HepG2 (cell line): Measurements from ENCODE around the gene MLLT10. TPM values are rescaled to one million over a fixed set of nuclear protein-coding genes. Genes with fewer than 3 reads are reported as not detected.

Experiments used
- CENPX ChIP-seq: sonication (generic); formaldehyde crosslinking; IDR thresholded peaks from 2 replicates; pipeline ENCODE4 v1.9.0; 2021; ENCODE audit warnings: mild to moderate bottlenecking, missing genetic modification reagents, moderate library complexity
- HIVEP1 ChIP-seq: sonication (generic); formaldehyde crosslinking; IDR thresholded peaks from 2 replicates; pipeline ENCODE4 v1.4.0; 2020; ENCODE audit warnings: mild to moderate bottlenecking, missing genetic modification reagents
- KDM3A ChIP-seq: IDR thresholded peaks from 2 replicates; pipeline ENCODE4 v1.6.1; 2018; ENCODE audit warnings: low read depth, missing compliant biosample characterization
- POLR2AphosphoS5 ChIP-seq: IDR thresholded peaks from 2 replicates; pipeline ENCODE4 v1.6.1; 2012; ENCODE audit warnings: low read depth, low read length
- PPARG ChIP-seq: conservative IDR thresholded peaks from 2 replicates; pipeline ENCODE4 v1.6.1; 2016; ENCODE audit warnings: missing biosample characterization, missing genetic modification reagents
- SIN3A ChIP-seq: IDR thresholded peaks from 2 replicates; pipeline ENCODE4 v1.6.1; 2011; ENCODE audit warnings: low read depth, mild to moderate bottlenecking, control low read depth, low read length, borderline replicate concordance
- SNRNP70 ChIP-seq: fragments of 200-400 bp; formaldehyde crosslinking; IDR thresholded peaks from 2 replicates; pipeline ENCODE4 v1.6.1; 2017; ENCODE audit warnings: mild to moderate bottlenecking, low read depth, low read length, moderate library complexity
- XRCC5 ChIP-seq: fragments of 200-400 bp; formaldehyde crosslinking; optimal IDR thresholded peaks from 2 replicates; pipeline ENCODE3; 2017; ENCODE audit warnings: mild to moderate bottlenecking, low read length
- ZNF180 ChIP-seq: sonication (generic); formaldehyde crosslinking; IDR thresholded peaks from 2 replicates; pipeline ENCODE4 v1.4.0; 2020; ENCODE audit warnings: low read depth, missing genetic modification reagents, borderline replicate concordance
- ZNF678 ChIP-seq: sonication (generic); formaldehyde crosslinking; IDR thresholded peaks from 2 replicates; pipeline ENCODE4 v1.4.0; 2020; ENCODE audit warnings: mild to moderate bottlenecking, missing genetic modification reagents
- polyA plus RNA-seq, 8 experiments: library from polyadenylated mRNA; depleted of rRNA in 3 of 8; stranded (reverse) in 7 of 8; unstranded in 1 of 8; fragments of >200 nt; fragmentation: Illumina TruSeq in 4 of 8; extraction: Trizol in 4 of 8; gene quantifications; 2 replicates each; pipeline versions ENCODE4 v1.2.1 to v1.2.3, GENCODE V29; 2011 to 2016; ENCODE audit warnings: low read depth in 4 of 8, missing spikeins in 1 of 8, mixed read lengths in 1 of 8; ENCODE audit not compliant: insufficient read depth in 1 of 8
- total RNA-seq, 5 experiments: library from RNA; depleted of rRNA; stranded (reverse); fragments of >200 nt; fragmentation: Illumina TruSeq; extraction: Trizol; gene quantifications; 2 replicates each; pipeline ENCODE4 v1.2.3, GENCODE V29; 2016; ENCODE audit warnings: low read depth in 1 of 5
- TF ChIP-seq, protein P1 (sequence below): sonication (generic); formaldehyde crosslinking; IDR thresholded peaks from 2 replicates; pipeline ENCODE4 v1.5.0; 2020; ENCODE audit warnings: mild to moderate bottlenecking, missing genetic modification reagents, borderline replicate concordance
- TF ChIP-seq, protein P2 (sequence below): sonication (generic); formaldehyde crosslinking; IDR thresholded peaks from 2 replicates; pipeline ENCODE4 v1.4.0; 2020; ENCODE audit warnings: missing genetic modification reagents
- TF ChIP-seq, protein P3 (sequence below): sonication (generic); formaldehyde crosslinking; IDR thresholded peaks from 2 replicates; pipeline ENCODE4 v1.5.1; 2020; ENCODE audit warnings: mild to moderate bottlenecking, missing genetic modification reagents, moderate library complexity
- TF ChIP-seq, protein P4 (sequence below): sonication (generic); formaldehyde crosslinking; IDR thresholded peaks from 2 replicates; pipeline ENCODE4 v1.4.0; 2020; ENCODE audit warnings: missing genetic modification reagents

MLLT10 gene
- total and polyA plus RNA-seq, 2 of the 13 experiments (the other 11 are each of a cell fraction or from before 2014, with no cell fraction given) = 51.3 to 84.1 TPM

DNA sequence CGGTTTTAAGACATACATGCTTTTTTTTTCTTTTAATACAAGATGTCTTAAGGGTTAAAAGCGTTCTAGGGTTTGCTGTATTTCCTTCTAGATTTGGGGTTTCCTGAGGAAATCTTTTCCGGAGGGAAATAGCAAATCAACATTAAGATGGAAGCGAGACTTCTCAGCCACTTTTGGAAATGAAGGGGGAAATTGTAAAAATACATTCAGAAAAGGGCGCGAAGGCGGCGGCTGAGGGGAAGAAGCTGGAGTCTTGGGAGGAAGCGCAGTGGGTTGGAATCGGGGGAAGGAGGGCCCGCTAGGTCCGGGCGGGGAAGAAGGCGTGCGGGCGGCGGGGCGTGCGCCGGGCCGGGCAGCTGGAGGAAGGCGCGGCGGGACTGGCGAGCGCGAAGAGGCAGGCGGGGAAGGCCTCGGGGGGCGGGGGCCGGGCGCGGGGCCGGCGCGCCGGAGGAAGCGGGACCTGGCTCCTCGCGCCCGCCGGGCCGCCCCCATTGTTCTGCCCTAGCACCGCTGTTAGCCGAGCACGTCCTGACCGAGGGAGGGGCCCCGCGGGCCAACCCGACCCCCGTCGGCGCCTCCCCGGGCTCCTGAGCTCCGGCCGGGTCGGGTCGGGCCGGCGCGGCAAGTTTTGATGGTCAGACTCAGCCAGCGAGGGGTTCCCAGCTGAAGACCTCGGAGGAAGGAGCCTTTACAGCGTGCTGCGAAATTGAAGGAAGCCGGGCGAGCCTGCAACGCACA is 7.0 kb upstream of the MLLT10 start (continued):
- TF ChIP-seq, protein P1, sequence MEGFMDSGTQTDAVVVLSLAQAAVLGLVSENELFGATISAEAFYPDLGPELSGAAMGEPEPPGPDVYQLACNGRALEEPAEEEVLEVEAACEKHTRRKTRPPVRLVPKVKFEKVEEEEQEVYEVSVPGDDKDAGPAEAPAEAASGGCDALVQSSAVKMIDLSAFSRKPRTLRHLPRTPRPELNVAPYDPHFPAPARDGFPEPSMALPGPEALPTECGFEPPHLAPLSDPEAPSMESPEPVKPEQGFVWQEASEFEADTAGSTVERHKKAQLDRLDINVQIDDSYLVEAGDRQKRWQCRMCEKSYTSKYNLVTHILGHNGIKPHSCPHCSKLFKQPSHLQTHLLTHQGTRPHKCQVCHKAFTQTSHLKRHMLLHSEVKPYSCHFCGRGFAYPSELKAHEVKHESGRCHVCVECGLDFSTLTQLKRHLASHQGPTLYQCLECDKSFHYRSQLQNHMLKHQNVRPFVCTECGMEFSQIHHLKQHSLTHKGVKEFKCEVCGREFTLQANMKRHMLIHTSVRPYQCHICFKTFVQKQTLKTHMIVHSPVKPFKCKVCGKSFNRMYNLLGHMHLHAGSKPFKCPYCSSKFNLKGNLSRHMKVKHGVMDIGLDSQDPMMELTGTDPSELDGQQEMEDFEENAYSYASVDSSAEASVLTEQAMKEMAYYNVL (CRISPR knock-in tag) = peak; percentile 6; the same call in 1 of the 2 replicates
- TF ChIP-seq POLR2AphosphoS5 = 0 out of 2 replicates have a peak, but pooled peaks have one; percentile 36
- TF ChIP-seq SIN3A = peak; percentile 71; the same call in 1 of the 2 replicates
- 0 out of 2 replicates have a peak, but pooled peaks have one; percentile 14 for TF ChIP-seq ZNF678 (CRISPR knock-in tag)
- peak; percentile 60 for TF ChIP-seq XRCC5
- TF ChIP-seq, protein P2, sequence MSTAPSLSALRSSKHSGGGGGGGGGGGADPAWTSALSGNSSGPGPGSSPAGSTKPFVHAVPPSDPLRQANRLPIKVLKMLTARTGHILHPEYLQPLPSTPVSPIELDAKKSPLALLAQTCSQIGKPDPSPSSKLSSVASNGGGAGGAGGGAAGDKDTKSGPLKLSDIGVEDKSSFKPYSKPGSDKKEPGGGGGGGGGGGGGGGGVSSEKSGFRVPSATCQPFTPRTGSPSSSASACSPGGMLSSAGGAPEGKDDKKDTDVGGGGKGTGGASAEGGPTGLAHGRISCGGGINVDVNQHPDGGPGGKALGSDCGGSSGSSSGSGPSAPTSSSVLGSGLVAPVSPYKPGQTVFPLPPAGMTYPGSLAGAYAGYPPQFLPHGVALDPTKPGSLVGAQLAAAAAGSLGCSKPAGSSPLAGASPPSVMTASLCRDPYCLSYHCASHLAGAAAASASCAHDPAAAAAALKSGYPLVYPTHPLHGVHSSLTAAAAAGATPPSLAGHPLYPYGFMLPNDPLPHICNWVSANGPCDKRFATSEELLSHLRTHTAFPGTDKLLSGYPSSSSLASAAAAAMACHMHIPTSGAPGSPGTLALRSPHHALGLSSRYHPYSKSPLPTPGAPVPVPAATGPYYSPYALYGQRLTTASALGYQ (CRISPR knock-in tag) = peak; percentile 80; the same call in 1 of the 2 replicates
- TF ChIP-seq, protein P3, sequence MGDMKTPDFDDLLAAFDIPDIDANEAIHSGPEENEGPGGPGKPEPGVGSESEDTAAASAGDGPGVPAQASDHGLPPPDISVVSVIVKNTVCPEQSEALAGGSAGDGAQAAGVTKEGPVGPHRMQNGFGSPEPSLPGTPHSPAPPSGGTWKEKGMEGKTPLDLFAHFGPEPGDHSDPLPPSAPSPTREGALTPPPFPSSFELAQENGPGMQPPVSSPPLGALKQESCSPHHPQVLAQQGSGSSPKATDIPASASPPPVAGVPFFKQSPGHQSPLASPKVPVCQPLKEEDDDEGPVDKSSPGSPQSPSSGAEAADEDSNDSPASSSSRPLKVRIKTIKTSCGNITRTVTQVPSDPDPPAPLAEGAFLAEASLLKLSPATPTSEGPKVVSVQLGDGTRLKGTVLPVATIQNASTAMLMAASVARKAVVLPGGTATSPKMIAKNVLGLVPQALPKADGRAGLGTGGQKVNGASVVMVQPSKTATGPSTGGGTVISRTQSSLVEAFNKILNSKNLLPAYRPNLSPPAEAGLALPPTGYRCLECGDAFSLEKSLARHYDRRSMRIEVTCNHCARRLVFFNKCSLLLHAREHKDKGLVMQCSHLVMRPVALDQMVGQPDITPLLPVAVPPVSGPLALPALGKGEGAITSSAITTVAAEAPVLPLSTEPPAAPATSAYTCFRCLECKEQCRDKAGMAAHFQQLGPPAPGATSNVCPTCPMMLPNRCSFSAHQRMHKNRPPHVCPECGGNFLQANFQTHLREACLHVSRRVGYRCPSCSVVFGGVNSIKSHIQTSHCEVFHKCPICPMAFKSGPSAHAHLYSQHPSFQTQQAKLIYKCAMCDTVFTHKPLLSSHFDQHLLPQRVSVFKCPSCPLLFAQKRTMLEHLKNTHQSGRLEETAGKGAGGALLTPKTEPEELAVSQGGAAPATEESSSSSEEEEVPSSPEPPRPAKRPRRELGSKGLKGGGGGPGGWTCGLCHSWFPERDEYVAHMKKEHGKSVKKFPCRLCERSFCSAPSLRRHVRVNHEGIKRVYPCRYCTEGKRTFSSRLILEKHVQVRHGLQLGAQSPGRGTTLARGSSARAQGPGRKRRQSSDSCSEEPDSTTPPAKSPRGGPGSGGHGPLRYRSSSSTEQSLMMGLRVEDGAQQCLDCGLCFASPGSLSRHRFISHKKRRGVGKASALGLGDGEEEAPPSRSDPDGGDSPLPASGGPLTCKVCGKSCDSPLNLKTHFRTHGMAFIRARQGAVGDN (CRISPR knock-in tag) = peak; percentile 70
- TF ChIP-seq, protein P4, sequence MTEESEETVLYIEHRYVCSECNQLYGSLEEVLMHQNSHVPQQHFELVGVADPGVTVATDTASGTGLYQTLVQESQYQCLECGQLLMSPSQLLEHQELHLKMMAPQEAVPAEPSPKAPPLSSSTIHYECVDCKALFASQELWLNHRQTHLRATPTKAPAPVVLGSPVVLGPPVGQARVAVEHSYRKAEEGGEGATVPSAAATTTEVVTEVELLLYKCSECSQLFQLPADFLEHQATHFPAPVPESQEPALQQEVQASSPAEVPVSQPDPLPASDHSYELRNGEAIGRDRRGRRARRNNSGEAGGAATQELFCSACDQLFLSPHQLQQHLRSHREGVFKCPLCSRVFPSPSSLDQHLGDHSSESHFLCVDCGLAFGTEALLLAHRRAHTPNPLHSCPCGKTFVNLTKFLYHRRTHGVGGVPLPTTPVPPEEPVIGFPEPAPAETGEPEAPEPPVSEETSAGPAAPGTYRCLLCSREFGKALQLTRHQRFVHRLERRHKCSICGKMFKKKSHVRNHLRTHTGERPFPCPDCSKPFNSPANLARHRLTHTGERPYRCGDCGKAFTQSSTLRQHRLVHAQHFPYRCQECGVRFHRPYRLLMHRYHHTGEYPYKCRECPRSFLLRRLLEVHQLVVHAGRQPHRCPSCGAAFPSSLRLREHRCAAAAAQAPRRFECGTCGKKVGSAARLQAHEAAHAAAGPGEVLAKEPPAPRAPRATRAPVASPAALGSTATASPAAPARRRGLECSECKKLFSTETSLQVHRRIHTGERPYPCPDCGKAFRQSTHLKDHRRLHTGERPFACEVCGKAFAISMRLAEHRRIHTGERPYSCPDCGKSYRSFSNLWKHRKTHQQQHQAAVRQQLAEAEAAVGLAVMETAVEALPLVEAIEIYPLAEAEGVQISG (CRISPR knock-in tag) = peak; percentile 72
- TF ChIP-seq HIVEP1 (CRISPR knock-in tag) = no peak
- TF ChIP-seq SNRNP70 = no peak
- no peak for TF ChIP-seq CENPX (CRISPR knock-in tag)
- peak; percentile 57; the same call in 1 of the 2 replicates for TF ChIP-seq ZNF180
- TF ChIP-seq KDM3A (CRISPR knock-in tag) = no peak
- peak; percentile 41 for TF ChIP-seq PPARG
